Lower leg skin (tissue), 4 donors: ENCODE results near the gene RASA3. TPM values are rescaled to one million over a fixed set of nuclear protein-coding genes. Genes with fewer than 3 reads are reported as not detected.

ENCODE experiments used
- DNase-seq, 2 donors: peaks; one replicate each; pipeline ENCODE4 v3.0.0-alpha.2; 2019; ENCODE audit warnings: low spot score in 2 of 2
- H3K4me3 ChIP-seq: fragments of 200-600 bp; sonication (generic); 2 replicates; pipeline ENCODE4 v1.5.1; 2017; ENCODE audit warnings: mild to moderate bottlenecking, low read depth; ENCODE audit not compliant: poor library complexity, severe bottlenecking
- POLR2A ChIP-seq, 2 donors: fragments of 450-650 bp; IDR thresholded peaks; one replicate each; pipeline ENCODE4 v1.6.1; 2016 to 2017; ENCODE audit warnings: antibody characterized with exemption in 2 of 2, mild to moderate bottlenecking in 1 of 2, moderate library complexity in 1 of 2
- WGBS, 2 donors: methylation state at CpG; one replicate each; pipeline ENCODE4 v1.1.5; 2018; 5-methylcytosine and 5-hydroxymethylcytosine counted together
- intact Hi-C: fragments of 100-400 bp; cut with DNase I; formaldehyde crosslinking; loops from one replicate; pipeline ENCODE4 v1.15.0; 2023; ENCODE audit warnings: low total_unique reads
- total RNA-seq, 4 donors: library from RNA; depleted of rRNA; stranded (reverse); fragments of >200 nt; gene quantifications; one replicate each; pipeline ENCODE4 v1.1.0, GENCODE V29; 2016
- TF ChIP-seq, protein P1 (sequence below), 3 donors: fragments of 450-650 bp; IDR thresholded peaks; one replicate each; pipeline ENCODE4 v1.5.1; 2016; ENCODE audit warnings: antibody characterized with exemption in 3 of 3, mild to moderate bottlenecking in 3 of 3, moderate library complexity in 2 of 3

RASA3 gene
- total RNA-seq, 4 donors from 2014 or later: 12.9 to 30.5 (median 24.2) TPM

DNA sequence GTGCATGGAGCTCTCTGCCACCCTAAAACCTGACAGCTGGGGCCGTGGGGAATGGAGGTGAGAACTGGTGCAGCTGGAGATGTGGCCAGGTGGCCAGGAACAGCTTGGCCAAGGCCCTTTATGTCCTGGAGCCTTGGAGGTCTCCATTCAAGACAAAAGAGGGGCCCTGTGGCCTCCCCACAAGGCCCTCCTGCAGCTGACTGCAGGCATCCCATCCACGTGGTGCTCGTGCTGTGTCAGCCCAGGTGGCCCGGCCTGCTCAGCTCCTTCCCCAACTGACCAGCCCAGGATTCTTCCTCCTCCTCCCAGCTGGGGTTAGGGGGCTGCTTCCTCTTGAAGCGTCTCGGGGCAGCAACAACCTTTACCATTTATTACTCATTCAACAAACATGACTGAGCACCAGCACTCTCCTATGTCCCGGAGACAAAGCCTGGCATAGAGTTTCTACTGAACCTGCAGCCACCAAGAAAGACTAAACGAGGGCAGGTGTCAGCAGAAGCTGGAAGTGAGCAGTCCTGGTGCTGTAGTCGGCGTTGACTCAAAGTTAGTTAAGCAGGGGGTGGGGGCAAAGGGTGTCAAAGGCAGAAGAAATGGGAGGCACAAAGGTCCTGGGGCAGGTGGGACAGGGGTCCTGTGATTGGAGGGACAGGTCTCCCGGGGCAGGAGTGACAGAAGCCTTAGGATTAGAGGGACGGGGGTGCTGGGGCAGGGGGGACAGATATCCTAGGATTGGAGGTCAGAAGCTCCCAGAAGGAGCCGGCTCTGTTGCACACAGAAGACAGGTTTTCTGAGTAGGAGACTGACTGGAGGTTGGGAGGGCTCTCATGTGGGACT, 135.3 kb downstream of the RASA3 start:
- H3K4me3 ChIP-seq: no peak overlapping the region
- DNase-seq: no peak
- no peak for TF ChIP-seq POLR2A (IDR thresholded peaks at IDR 0.05)
- intact Hi-C loops: no loop called here
- 89 to 93% methylated on average over 13 of the region's 13 CpGs for WGBS, 2 donors

DNA sequence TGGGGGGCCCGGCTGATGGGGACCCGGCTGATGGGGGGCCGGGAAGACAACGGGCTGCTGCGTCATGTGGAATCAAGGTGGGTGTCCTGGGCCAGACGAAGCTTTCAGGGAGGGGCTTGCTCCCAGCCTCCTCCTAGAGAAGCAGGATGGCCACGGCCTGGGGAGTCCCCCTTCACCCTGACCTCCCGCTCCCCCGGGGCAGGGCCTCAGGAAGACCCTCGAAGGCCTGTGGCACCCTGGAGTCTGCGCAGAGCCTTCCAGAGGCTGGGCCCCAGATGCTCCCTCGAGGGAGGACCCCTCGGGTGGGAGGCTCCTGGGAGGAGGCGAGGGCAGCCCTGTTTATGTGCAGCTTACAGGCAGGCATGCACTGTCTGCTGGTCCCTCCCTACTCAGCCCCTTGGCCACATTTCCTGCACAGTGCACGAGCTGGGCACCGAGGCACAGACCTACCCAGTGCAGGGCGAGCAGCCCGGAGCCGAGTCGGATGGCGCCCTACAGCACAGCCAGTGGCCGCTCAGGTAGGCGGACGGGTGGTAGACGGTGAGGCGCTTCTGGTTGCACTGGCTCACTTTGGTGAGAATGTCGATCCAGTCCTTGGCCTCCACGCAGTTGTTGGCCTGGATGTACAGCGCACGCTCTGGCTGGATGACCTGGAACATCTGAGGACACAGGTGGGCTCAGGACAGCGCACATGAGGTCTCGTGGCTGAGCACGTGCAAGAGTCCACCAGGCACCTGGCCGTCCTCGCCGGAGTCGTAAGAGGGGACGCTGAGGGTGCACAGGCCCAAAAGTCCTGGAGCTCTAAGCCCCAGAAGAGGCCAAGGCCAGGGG, 136.1 kb downstream of the RASA3 start:
- 89 to 92% methylated on average over 36 of the region's 38 CpGs for WGBS, 2 donors
- no peak for DNase-seq

GRCh38 chr13:113995051-113995601, 137.3 kb downstream of the RASA3 start:
- intact Hi-C loops: no loop called here
- 77 to 87% methylated on average over 11 to 21 of the region's 23 CpGs for WGBS, 2 donors
- DNase-seq: no peak
- no peak for TF ChIP-seq POLR2A (IDR thresholded peaks at IDR 0.05)
- TF ChIP-seq, protein P1, sequence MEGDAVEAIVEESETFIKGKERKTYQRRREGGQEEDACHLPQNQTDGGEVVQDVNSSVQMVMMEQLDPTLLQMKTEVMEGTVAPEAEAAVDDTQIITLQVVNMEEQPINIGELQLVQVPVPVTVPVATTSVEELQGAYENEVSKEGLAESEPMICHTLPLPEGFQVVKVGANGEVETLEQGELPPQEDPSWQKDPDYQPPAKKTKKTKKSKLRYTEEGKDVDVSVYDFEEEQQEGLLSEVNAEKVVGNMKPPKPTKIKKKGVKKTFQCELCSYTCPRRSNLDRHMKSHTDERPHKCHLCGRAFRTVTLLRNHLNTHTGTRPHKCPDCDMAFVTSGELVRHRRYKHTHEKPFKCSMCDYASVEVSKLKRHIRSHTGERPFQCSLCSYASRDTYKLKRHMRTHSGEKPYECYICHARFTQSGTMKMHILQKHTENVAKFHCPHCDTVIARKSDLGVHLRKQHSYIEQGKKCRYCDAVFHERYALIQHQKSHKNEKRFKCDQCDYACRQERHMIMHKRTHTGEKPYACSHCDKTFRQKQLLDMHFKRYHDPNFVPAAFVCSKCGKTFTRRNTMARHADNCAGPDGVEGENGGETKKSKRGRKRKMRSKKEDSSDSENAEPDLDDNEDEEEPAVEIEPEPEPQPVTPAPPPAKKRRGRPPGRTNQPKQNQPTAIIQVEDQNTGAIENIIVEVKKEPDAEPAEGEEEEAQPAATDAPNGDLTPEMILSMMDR (IDR thresholded peaks at IDR 0.05): no peak
- H3K4me3 ChIP-seq: no peak overlapping the region

More for the DNA sequence above, 136.1 kb downstream of the RASA3 start:
- intact Hi-C loops: no loop called here
- no peak overlapping the region for H3K4me3 ChIP-seq
- TF ChIP-seq, protein P1 (IDR thresholded peaks at IDR 0.05): no peak
- TF ChIP-seq POLR2A (IDR thresholded peaks at IDR 0.05): no peak

DNA sequence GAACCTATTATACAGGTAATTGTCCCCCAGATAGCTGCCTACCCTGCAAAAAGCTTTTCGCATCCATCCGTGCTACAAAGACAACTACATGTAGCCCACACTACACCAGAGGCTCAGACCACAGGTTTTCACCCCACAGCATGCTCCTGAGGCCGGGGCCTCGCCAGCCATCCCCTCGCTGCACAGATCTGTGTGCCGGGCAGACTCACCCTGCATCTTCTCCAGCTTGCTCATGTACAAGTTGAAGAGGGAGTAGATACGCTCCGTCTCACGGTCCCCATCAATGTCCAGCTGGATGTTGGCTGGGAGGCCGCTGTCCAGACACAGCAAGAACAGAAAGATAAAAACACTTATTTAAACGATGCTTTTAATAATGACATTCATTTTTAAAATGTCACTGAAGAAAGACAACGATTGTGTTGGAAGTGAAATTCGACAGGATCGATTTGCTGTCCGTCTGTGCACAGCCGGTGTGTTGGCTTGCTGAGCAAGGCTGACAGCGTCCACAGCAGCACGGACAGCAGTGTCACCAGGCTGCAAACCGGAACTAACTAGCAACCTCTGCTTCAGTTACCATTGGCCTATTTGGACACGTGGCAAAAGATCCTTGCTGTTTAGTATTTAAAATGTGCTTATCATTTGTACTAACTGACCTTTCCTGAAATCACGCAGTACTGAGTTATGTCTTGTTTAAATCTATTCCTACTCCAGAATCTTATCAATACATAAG, 140.0 kb downstream of the RASA3 start:
- no peak for DNase-seq
- TF ChIP-seq POLR2A (IDR thresholded peaks at IDR 0.05): no peak
- WGBS, 2 donors: 92 to 95% methylated on average over 21 of the region's 21 CpGs
- intact Hi-C loops: no loop called here
- no peak overlapping the region for H3K4me3 ChIP-seq

DNA sequence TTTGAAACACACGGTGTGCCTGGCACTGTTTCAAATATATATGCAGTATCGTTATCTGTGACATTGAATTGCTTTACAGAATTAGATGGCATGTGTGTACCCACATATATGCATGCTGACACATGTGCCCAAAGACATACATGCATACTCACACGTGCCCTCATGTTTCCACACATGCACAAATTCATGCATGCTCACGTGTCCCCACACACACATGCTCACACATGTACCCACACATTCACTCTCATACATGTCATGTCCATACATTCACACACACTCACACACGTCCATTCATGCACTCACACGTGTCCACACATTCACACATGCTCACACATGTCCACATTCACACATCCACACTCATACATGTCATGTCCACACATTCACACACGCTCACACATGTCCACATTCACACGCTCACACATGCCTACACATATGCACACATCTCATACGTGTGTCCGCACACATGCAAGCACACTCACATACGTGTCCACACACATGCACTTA, 140.7 kb downstream of the RASA3 start:
- DNase-seq: no peak
- TF ChIP-seq POLR2A (IDR thresholded peaks at IDR 0.05): no peak
- intact Hi-C loops: no loop called here
- no peak overlapping the region for H3K4me3 ChIP-seq
- 88% methylated on average over 11 of the region's 11 CpGs for WGBS, 2 donors

DNA sequence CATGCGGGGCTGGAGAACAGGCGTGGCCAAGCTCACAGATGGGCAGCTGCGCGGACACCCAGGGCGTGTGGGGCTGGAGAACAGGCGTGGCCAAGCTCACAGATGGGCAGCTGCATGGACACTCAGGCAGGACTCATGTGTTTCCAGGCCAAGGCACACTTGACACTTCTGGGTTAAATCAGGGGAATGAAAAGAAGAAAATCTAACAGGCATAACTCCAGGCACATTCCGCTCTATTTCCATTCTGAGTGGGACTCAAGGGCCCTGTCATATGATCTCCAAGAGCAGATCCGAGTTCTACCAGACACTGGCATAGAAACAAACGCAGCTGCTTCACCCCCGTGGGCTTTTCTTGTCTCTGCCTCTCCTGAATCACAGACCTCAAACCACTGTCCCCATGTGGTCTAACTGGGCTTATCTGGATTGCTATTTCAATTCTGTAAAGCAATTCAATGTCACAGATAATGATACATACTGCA, 141.2 kb downstream of the RASA3 start:
- DNase-seq: peak in 1 of 2 donors; percentile 12
- WGBS, 2 donors: 78 to 86% methylated on average over 4 to 10 of the region's 10 CpGs
- intact Hi-C loops: no loop called here
- no peak overlapping the region for H3K4me3 ChIP-seq
- TF ChIP-seq, protein P1 (IDR thresholded peaks at IDR 0.05): no peak
- TF ChIP-seq POLR2A (IDR thresholded peaks at IDR 0.05): no peak
